Embryonic facial prominence (tissue), 1 donor: ENCODE measurements around the gene PRKACB.
"Not testable (repeated sequence)": the region's sequence is repeated elsewhere in the genome, so short reads cannot be mapped to it uniquely, and the experiment has no call there.

ENCODE experiments used
- DNase-seq: peaks from one replicate; pipeline ENCODE4 v3.0.0-alpha.2; 2016; ENCODE audit errors: extremely low spot score

PRKACB gene

GRCh38 chr1:84269306-84269705 is 125.2 kb downstream of the PRKACB start:
- DNase-seq = no peak

GRCh38 chr1:84271441-84272151 is 127.5 kb downstream of the PRKACB start:
- no peak for DNase-seq

GRCh38 chr1:84272401-84272800 is 128.3 kb downstream of the PRKACB start:
- DNase-seq = no peak

GRCh38 chr1:84277343-84278059 is 133.4 kb downstream of the PRKACB start:
- DNase-seq = no peak

GRCh38 chr1:84278905-84279304 is 134.8 kb downstream of the PRKACB start:
- no peak for DNase-seq

GRCh38 chr1:84280912-84281311 is 136.8 kb downstream of the PRKACB start:
- DNase-seq = no peak

- DNase-seq = no peak
Observed at GRCh38 chr1:84282780-84283333, 138.8 kb downstream of the PRKACB start.

- DNase-seq = no peak
Observed at GRCh38 chr1:84283381-84283780, 139.3 kb downstream of the PRKACB start.

GRCh38 chr1:84286071-84286470 is 142.0 kb downstream of the PRKACB start:
- no peak for DNase-seq

GRCh38 chr1:84287389-84287788 is 143.3 kb downstream of the PRKACB start:
- not testable (repeated sequence) for DNase-seq
